SK-N-SH treated with all-trans-retinoic acid at 6 μM for 48 hours (cell line): ENCODE measurements around the gene DPP8.

Experiments used
- ATAC-seq: fragments of 200-7000 bp; cut with Tn5 transposase; 3 replicates; pipeline ENCODE4 v1.9.1; 2020; ENCODE audit warnings: mild to moderate bottlenecking, moderate library complexity
- ARNTL ChIP-seq: fragments of 450-650 bp; formaldehyde crosslinking; IDR thresholded peaks from 2 replicates; pipeline ENCODE4 v1.5.0; 2020; ENCODE audit warnings: low read depth, mild to moderate bottlenecking, moderate library complexity, borderline replicate concordance
- BACH2 ChIP-seq: fragments of 250-450 bp; sonication (Bioruptor Pico); IDR thresholded peaks from 2 replicates; pipeline ENCODE4 v1.9.0; 2021; ENCODE audit warnings: mild to moderate bottlenecking, borderline replicate concordance
- CSDC2 ChIP-seq: fragments of 250-450 bp; sonication (Bioruptor Pico); IDR thresholded peaks from 2 replicates; pipeline ENCODE4 v1.5.0; 2020; ENCODE audit warnings: mild to moderate bottlenecking, moderate library complexity
- CSRNP3 ChIP-seq: fragments of 250-450 bp; sonication (Bioruptor Pico); IDR thresholded peaks from 2 replicates; pipeline ENCODE4 v1.5.1; 2021; ENCODE audit warnings: mild to moderate bottlenecking, moderate library complexity
- ESRRG ChIP-seq: fragments of 250-450 bp; sonication (Bioruptor Pico); IDR thresholded peaks from 2 replicates; pipeline ENCODE4 v1.6.1; 2021; ENCODE audit warnings: mild to moderate bottlenecking
- ISL1 ChIP-seq: fragments of 250-450 bp; sonication (Bioruptor Pico); IDR thresholded peaks from 2 replicates; pipeline ENCODE4 v2.1.2; 2022; ENCODE audit warnings: mild to moderate bottlenecking, moderate library complexity
- OSR1 ChIP-seq: fragments of 250-450 bp; sonication (Bioruptor Pico); IDR thresholded peaks from 2 replicates; pipeline ENCODE4 v1.8.0; 2022; ENCODE audit warnings: moderate library complexity, mild to moderate bottlenecking, inconsistent platforms
- PATZ1 ChIP-seq: fragments of 250-450 bp; sonication (Bioruptor Pico); IDR thresholded peaks from 2 replicates; pipeline ENCODE4 v1.8.0; 2020; ENCODE audit warnings: mild to moderate bottlenecking, moderate library complexity, borderline replicate concordance
- POU6F1 ChIP-seq: fragments of 250-450 bp; sonication (Bioruptor Pico); IDR thresholded peaks from 2 replicates; pipeline ENCODE4 v1.8.0; 2021; ENCODE audit warnings: low read depth, mild to moderate bottlenecking, moderate library complexity, borderline replicate concordance
- PPARA ChIP-seq: fragments of 250-450 bp; sonication (Bioruptor Pico); IDR thresholded peaks from 2 replicates; pipeline ENCODE4 v1.5.0; 2020; ENCODE audit warnings: mild to moderate bottlenecking, borderline replicate concordance
- RARB ChIP-seq: fragments of 250-450 bp; sonication (Bioruptor Pico); IDR thresholded peaks from 2 replicates; pipeline ENCODE4 v1.8.0; 2021; ENCODE audit warnings: mild to moderate bottlenecking, moderate library complexity
- SNAI2 ChIP-seq: fragments of 250-450 bp; sonication (Bioruptor Pico); IDR thresholded peaks from 2 replicates; pipeline ENCODE4 v1.5.0; 2020; ENCODE audit warnings: mild to moderate bottlenecking, moderate library complexity
- TOX ChIP-seq: fragments of 250-450 bp; sonication (Bioruptor Pico); IDR thresholded peaks from 2 replicates; pipeline ENCODE4 v1.8.0; 2021; ENCODE audit warnings: mild to moderate bottlenecking, moderate library complexity, borderline replicate concordance
- TSHZ2 ChIP-seq: fragments of 250-450 bp; sonication (Bioruptor Pico); IDR thresholded peaks from 2 replicates; pipeline ENCODE4 v1.5.0; 2020; ENCODE audit warnings: mild to moderate bottlenecking, moderate library complexity
- ZC3H10 ChIP-seq: fragments of 250-450 bp; sonication (Bioruptor Pico); IDR thresholded peaks from 2 replicates; pipeline ENCODE4 v1.5.1; 2021; ENCODE audit warnings: mild to moderate bottlenecking, moderate library complexity
- ZFP30 ChIP-seq: fragments of 450-650 bp; formaldehyde crosslinking; IDR thresholded peaks from 2 replicates; pipeline ENCODE4 v1.5.0; 2022; ENCODE audit warnings: mild to moderate bottlenecking, moderate library complexity
- ZNF565 ChIP-seq: fragments of 450-650 bp; formaldehyde crosslinking; conservative IDR thresholded peaks from 2 replicates; pipeline ENCODE4 v1.5.0; 2020; ENCODE audit warnings: low read depth, mild to moderate bottlenecking, moderate library complexity
- ZNF70 ChIP-seq: fragments of 450-650 bp; formaldehyde crosslinking; IDR thresholded peaks from 2 replicates; pipeline ENCODE4 v1.5.0; 2020; ENCODE audit warnings: mild to moderate bottlenecking, moderate library complexity

Gene DPP8

GRCh38 chr15:65484876-65485275 is 32.6 kb downstream of the DPP8 start (continued):
- TF ChIP-seq PATZ1: no peak

GRCh38 chr15:65476903-65477302 is 40.6 kb downstream of the DPP8 start:
- TF ChIP-seq ZNF70 (CRISPR knock-in tag) (no peak), OSR1 (CRISPR knock-in tag) (no peak), CSDC2 (no peak)
- ATAC-seq: no peak

GRCh38 chr15:65470866-65471265 is 46.6 kb downstream of the DPP8 start:
- TF ChIP-seq ISL1 (no peak), TSHZ2 (no peak)
- ATAC-seq: no peak

GRCh38 chr15:65468229-65468909 is 49.1 kb downstream of the DPP8 start:
- ATAC-seq: no peak
- TF ChIP-seq PPARA (CRISPR knock-in tag) (no peak), ARNTL (CRISPR knock-in tag) (no peak), SNAI2 (CRISPR knock-in tag) (no peak), CSRNP3 (CRISPR knock-in tag) (no peak), PATZ1 (no peak), CSDC2 (no peak), BACH2 (no peak), ESRRG (no peak), POU6F1 (CRISPR knock-in tag) (no peak), ZNF565 (no peak)

- no peak for ATAC-seq
- TF ChIP-seq ZC3H10 (CRISPR knock-in tag): no peak
- no peak for TF ChIP-seq ARNTL (CRISPR knock-in tag)
- TF ChIP-seq ZFP30 (CRISPR knock-in tag): no peak
- no peak for TF ChIP-seq TOX (CRISPR knock-in tag)
- no peak for TF ChIP-seq OSR1 (CRISPR knock-in tag)
- TF ChIP-seq CSRNP3 (CRISPR knock-in tag): no peak
- no peak for TF ChIP-seq POU6F1 (CRISPR knock-in tag)
- no peak for TF ChIP-seq TSHZ2
- no peak for TF ChIP-seq BACH2
- no peak for TF ChIP-seq RARB
Measured at GRCh38 chr15:65466901-65467300, 50.6 kb downstream of the DPP8 start.
